NCI-H2196 (cell line): Measurements from ENCODE around the gene NUP188.
A peak's percentile ranks its signal among the peaks of the same experiment; 100 is the strongest.

Source experiments
- DNase-seq: peaks from one replicate; lab custom pipeline; 2025; ENCODE audit not compliant: unreplicated experiment; lab: John Stamatoyannopoulos, UW

NUP188 gene

DNA sequence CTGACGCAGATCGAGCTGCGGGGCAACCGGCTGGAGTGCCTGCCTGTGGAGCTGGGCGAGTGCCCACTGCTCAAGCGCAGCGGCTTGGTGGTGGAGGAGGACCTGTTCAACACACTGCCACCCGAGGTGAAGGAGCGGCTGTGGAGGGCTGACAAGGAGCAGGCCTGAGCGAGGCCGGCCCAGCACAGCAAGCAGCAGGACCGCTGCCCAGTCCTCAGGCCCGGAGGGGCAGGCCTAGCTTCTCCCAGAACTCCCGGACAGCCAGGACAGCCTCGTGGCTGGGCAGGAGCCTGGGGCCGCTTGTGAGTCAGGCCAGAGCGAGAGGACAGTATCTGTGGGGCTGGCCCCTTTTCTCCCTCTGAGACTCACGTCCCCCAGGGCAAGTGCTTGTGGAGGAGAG lies 31.3 kb upstream of the NUP188 start:
- DNase-seq, result no peak

DNA sequence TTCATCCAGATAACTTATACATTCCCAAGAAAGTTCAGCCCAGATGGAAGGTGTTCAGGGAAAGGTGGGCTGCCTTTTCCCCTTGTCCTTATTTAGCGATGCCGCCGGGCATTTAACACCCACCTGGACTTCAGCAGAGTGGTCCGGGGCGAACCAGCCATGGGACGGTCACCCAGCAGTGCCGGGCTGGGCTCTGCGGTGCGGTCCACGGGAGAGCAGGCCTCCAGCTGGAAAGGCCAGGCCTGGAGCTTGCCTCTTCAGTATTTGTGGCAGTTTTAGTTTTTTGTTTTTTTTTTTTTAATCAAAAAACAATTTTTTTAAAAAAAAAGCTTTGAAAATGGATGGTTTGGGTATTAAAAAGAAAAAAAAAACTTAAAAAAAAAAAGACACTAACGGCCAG lies 30.8 kb upstream of the NUP188 start:
- no peak for DNase-seq

DNA sequence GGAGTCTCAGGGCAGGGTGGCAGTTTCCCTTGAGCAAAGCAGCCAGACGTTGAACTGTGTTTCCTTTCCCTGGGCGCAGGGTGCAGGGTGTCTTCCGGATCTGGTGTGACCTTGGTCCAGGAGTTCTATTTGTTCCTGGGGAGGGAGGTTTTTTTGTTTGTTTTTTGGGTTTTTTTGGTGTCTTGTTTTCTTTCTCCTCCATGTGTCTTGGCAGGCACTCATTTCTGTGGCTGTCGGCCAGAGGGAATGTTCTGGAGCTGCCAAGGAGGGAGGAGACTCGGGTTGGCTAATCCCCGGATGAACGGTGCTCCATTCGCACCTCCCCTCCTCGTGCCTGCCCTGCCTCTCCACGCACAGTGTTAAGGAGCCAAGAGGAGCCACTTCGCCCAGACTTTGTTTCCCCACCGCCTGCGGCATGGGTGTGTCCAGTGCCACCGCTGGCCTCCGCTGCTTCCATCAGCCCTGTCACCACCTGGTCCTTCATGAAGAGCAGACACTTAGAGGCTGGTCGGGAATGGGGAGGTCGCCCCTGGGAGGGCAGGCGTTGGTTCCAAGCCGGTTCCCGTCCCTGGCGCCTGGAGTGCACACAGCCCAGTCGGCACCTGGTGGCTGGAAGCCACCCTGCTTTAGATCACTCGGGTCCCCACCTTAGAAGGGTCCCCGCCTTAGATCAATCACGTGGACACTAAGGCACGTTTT lies 30.2 kb upstream of the NUP188 start:
- peak; percentile 84 for DNase-seq

- DNase-seq, result no peak
Measured at GRCh38 chr9:128918921-128919320, 28.6 kb upstream of the NUP188 start.

- no peak for DNase-seq
Measured at GRCh38 chr9:128919402-128920089, 28.0 kb upstream of the NUP188 start.

DNA sequence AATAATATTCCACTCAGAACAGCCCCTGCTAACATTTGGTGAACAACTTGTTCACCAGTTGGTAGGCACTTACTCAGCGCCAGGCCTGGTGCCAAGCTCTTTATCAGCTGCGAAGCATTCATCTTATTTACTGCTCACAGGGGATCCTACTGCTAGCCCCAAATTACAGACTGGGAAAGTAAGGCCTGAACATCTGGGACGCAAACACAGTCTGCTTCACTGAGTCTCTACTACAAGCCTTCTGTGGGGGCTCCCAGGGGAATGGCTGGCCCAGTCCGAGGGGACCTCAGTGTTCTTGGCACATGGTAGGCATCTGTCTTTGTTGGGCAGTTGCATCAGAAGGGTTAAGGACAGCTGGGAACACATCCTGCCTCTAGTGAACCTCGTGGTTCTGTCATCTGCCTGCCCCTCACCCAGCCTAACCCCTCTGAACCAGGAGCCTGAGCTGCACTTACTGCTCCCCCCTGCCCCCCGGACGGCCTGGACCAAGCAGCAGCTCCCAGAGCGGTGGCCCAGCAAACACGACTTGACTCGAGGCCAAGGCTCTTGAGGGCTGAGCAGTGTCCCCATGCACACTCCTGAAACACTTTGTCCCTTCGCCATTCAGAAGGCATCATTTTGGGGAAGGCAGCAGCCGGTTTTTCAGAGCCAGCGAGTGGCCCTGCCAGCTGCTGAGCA lies 27.0 kb upstream of the NUP188 start, which contains the start of gene PHYHD1:
Gene PHYHD1 (plus strand): TSS at position 602 of the 678 bp plus-strand sequence. CDS start 1,342 bp downstream, outside the sequence.
- DNase-seq, result peak; percentile 53

DNA sequence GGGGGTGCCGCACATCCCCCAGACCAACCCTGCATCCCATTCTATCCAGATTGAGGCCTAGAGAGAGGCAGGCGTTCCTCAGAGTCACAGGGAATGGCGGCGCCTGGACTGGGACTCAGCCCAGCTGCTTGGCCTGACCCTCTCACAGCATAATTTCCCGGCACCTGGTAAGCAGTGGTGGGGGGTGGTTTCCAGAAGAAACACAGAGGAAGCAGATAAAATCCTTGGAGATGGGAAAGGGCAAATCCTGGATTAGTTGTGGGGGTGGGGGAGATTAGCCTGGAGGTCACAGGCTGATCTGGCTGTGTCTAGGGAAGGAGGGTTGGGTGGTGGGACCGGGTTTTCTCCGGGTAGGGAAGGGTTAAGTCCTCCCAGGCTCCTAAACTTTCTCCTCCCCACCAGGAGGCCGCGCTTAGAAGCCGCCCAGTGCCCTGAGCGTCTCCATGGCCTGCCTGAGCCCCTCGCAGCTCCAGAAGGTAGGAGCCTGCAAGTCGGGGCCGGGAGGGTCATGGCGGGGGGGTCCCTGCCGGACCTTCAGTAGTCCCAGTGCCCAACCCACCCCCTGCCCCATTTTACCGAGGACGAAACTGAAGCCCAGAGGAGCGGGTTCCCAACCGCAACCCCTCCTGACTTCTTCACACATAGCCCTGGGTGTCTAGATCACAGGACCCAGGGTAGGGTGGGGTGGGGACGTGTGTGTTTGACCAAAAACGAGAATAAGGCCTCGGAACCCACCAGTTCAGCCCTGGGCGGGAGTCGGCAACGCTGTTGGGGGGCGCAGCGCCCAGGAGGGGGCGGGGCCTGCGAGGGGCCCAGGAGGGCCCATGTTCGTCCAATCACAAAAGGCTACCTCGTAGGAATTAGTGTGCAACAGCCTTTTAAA lies 25.4 kb upstream of the NUP188 start:
- DNase-seq, result no peak

- no peak for DNase-seq
Measured at GRCh38 chr9:128923493-128923883, 24.0 kb upstream of the NUP188 start.

GRCh38 chr9:128927731-128928411 lies 19.6 kb upstream of the NUP188 start:
- DNase-seq, result peak; percentile 68

- DNase-seq, result no peak
Measured at GRCh38 chr9:128928624-128929023, 18.9 kb upstream of the NUP188 start.

DNA sequence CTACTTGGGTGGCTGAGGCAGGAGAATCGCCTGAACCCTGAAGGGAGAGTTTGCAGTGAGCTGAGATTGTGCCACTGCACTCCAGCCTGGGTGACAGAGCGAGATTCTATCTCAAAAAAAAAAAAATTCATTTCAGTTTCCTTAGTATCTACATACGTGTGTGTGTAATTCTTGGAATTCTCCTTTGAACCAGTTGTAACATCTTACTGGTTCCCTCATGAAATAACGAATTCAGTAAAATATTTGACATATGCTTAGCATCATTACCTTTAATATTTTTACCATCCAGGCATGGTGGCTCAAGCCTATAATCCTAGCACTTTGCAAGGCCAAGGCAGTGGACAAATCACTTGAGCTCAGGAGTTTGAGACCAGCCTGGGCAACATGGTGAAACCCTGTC lies 17.9 kb upstream of the NUP188 start:
- no peak for DNase-seq

- DNase-seq, result no peak
Measured at GRCh38 chr9:128933731-128934130, 13.8 kb upstream of the NUP188 start.

DNA sequence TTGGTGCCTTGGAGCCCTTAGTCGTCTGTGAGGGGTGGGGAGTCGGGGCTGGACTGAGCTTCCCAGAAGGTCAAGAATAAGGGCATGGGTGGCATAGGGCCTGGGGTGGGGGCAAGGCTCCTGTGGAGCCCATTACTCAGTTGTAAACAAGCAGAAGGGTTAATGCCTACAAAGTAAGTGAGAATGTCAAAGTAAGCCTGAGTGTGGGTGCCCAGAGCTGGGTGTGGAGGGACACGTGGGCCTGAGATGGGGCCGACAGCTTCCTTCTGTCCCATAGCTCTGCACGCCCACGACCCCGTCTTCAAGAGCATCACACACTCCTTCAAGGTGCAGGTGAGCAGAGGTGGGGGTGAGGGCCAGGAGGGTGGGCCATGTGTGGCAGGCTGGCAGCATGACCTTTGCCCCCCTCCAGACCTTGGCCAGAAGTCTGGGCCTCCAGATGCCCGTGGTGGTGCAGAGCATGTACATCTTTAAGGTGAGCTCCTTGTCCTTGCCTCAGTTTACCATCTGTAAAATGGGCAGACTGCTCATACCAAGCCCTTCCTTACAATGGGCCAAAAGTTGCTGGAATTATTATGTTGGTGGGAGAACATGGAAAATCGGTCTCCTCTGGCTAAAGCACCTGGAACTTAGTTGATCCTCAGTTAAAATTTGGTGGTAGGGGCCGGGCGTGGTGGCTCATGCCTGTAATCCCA lies 11.2 kb upstream of the NUP188 start:
- DNase-seq, result no peak

GRCh38 chr9:128937310-128938165 lies 10.0 kb upstream of the NUP188 start:
- no peak for DNase-seq

DNA sequence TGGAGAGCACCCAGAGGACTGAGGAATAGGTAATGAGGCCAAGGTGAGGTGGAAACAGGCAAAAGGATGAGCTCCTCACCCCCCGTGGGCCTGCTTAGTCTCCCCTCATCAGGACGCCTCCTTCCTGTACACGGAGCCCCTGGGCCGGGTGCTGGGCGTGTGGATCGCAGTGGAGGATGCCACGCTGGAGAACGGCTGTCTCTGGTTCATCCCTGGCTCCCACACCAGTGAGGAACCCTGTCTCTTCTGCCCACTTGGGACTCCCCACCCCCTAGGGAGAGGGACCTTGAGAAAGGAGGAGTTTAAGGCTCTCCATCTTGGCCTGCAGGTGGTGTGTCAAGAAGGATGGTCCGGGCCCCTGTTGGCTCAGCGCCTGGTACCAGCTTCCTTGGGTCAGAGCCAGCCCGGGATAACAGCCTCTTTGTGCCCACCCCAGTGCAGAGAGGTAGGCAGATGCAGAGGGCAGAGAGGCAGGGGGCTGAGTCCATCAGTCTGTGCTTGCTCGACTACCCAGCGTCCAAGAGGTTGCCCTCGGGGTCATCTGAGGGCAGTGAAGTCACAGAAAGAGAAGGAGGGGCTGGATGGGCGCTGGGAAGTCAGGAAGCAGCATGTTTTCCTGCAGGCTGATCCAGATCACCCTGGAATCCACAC lies 7.1 kb upstream of the NUP188 start:
- no peak for DNase-seq

DNA sequence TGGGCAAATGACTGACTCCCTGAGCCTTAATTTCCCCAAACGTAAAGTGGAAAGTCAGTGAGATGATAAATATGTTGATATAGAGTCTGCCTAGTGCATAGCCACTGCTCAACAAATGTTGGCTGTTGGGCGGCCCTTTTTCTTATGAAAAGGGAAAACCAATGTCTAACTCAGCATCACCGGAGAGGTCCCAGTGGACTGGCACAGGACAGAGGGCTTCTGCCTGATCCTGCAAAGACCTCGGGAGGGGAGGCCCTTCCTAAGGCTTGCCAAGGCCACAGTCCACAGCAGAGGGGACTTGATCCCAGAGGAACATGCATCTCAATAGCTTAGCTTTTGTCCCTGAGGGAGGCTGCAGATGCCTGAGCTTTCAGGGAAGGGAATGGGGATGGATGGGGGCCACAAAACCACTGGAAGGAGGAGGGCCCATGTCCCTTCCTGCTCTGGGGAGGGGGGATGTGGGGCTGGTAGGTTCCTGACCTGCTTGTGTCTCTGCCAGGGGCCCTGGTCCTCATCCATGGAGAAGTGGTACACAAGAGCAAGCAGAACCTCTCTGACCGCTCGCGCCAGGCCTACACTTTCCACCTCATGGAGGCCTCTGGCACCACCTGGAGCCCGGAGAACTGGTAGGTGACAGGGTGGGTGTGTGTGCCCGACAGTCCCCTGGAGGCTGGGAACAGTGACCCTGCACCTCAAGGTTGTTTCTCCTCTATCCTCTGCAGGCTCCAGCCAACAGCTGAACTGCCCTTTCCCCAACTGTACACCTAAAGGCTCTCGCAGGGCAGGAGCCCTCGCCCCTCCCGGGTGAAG lies 6.3 kb upstream of the NUP188 start:
- DNase-seq, result no peak

DNA sequence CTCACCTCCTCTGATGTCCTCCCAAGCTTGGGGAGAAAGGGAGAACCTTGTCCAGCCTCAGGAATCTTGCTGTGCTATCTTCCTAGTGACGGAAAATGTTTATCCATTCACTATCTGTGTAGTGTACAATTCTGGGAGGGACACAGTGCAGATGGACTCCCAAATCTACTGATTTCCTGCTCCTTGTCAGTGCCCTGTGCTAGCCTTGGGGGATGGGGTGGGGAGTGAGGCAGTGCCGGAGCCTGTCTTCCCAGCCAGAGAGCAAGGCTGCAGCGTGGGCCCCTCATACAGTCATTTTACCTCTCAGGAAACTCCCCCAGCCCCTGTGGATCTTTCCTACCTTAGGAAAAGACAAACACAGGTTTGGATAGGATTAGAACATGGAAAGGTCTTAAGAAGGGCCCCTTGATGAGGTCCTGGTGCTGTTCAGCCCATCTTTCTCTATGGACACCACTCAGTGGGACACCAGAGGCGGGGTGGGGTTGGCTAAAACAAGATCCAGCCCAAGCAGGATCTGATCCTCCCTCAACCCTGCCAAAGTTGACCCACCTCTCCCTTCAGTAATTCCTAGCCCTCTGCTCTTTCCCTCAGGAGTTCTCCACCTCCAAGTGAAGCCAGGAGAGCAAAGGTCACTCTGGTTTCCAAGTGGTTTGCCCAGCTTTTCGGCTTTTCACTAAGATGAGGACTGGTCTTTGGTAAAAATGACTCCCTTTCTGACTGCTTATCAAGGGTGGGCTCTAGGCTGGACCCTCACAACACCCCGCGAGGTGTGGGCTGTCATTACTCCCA lies 3.5 kb upstream of the NUP188 start:
- DNase-seq, result no peak
